Caco-2 (cell line): ENCODE results near the gene UNC79. TPM values are rescaled to one million over a fixed set of nuclear protein-coding genes. Genes with fewer than 3 reads are reported as not detected.

ENCODE experiments used
- BruUV-seq: library from RNA; stranded (reverse); fragments of 400-500 nt; replicated peaks from 2 replicates; lab custom pipeline; 2021; lab: Mats Ljungman, UMichigan
- CTCF ChIA-PET: fragments of 300-600 bp; sonication (Branson Sonifier 250); formaldehyde crosslinking; loops from one replicate; lab custom pipeline; 2022; ENCODE audit warnings: antibody characterized with exemption; lab: Charles Lee
- POLR2A ChIA-PET: fragments of 300-600 bp; sonication (Branson Sonifier 250); formaldehyde crosslinking; loops from one replicate; lab custom pipeline; 2022; ENCODE audit warnings: antibody characterized with exemption; lab: Charles Lee
- DNase-seq, 2 experiments: peaks; one replicate each; pipeline versions ENCODE4 v3.0.0 to v3.0.0-alpha.2; 2020 to 2022
- H3K27me3 ChIP-seq: replicated peaks from 2 replicates; pipeline ENCODE4 v1.6.0; 2011; ENCODE audit warnings: low read length; ENCODE audit not compliant: control insufficient read depth, insufficient read depth
- H3K36me3 ChIP-seq: 2 replicates; pipeline ENCODE4 v1.5.1; 2011; ENCODE audit warnings: low read length; ENCODE audit not compliant: control insufficient read depth, insufficient read depth
- H3K4me1 ChIP-seq: fragments of 250-450 bp; sonication (Bioruptor Pico); 2 replicates; pipeline ENCODE4 v1.5.1; 2020; ENCODE audit warnings: mild to moderate bottlenecking
- H3K4me3 ChIP-seq: 2 replicates; pipeline ENCODE4 v1.5.1; 2011; ENCODE audit warnings: low read depth, mild to moderate bottlenecking, control low read depth, low read length
- H3K9me3 ChIP-seq: fragments of 250-450 bp; sonication (Bioruptor Pico); 2 replicates; pipeline ENCODE4 v1.5.1; 2020; ENCODE audit warnings: mild to moderate bottlenecking, moderate library complexity
- H3K27ac Mint-ChIP-seq: one replicate; pipeline ENCODE4 v1.8.0; 2022; ENCODE audit warnings: mixed read lengths; ENCODE audit not compliant: unreplicated experiment
- H3K27me3 Mint-ChIP-seq: one replicate; pipeline ENCODE4 v1.8.0; 2022; ENCODE audit warnings: mixed read lengths; ENCODE audit not compliant: insufficient read depth, unreplicated experiment
- H3K36me3 Mint-ChIP-seq: one replicate; pipeline ENCODE4 v1.8.0; 2022; ENCODE audit warnings: mild to moderate bottlenecking, mixed read lengths; ENCODE audit not compliant: insufficient read depth, unreplicated experiment
- H3K4me1 Mint-ChIP-seq: one replicate; pipeline ENCODE4 v1.8.0; 2022; ENCODE audit warnings: low read depth, mixed read lengths; ENCODE audit not compliant: unreplicated experiment
- H3K4me3 Mint-ChIP-seq: one replicate; pipeline ENCODE4 v1.8.0; 2022; ENCODE audit warnings: mild to moderate bottlenecking, moderate library complexity, mixed read lengths; ENCODE audit not compliant: unreplicated experiment
- H3K9me3 Mint-ChIP-seq: one replicate; pipeline ENCODE4 v1.8.0; 2022; ENCODE audit warnings: mixed read lengths; ENCODE audit not compliant: unreplicated experiment
- intact Hi-C: fragments of 100-400 bp; cut with micrococcal nuclease; formaldehyde crosslinking; loops from one replicate; pipeline ENCODE4 v1.10.0; 2022; ENCODE audit not compliant: unreplicated experiment
- total RNA-seq: library from RNA; stranded (reverse); gene quantifications from 2 replicates; pipeline ENCODE4 v1.2.3, GENCODE V29; 2022
- TF ChIP-seq, protein P1 (sequence below), 2 experiments: fragments of 200-600 bp in 1 of 2; IDR thresholded peaks; 1 replicate in 1 of 2; 2 replicates in 1 of 2; pipeline versions ENCODE4 v1.5.1 to v1.8.0; 2011 to 2022; ENCODE audit warnings: antibody characterized with exemption in 1 of 2, control low read depth in 1 of 2, inconsistent platforms in 1 of 2, low read depth in 1 of 2, low read length in 1 of 2, mild to moderate bottlenecking in 1 of 2, moderate library complexity in 1 of 2; ENCODE audit not compliant: insufficient read depth in 1 of 2, severe bottlenecking in 1 of 2, unreplicated experiment in 1 of 2

The UNC79 gene
- total RNA-seq, 1 experiment from 2014 or later, result 0.07 TPM

DNA sequence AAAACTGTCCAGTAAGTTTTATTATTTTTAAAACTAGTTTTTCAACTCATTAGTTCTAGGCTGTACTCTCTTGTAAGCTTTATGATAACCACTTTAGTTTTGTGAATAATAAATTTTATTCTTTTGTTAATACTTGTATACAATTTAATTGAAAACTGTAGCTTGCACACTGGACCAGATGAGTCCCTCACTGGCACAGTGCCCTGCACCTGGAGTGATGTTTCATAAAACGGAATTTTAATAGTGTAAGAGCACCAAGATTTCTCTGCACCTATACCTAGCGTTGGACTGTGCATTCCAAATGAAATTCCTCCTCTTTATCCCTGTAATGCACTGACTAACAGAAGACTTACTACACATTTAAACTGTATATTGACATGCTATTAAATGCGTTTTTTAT, 276.7 kb downstream of the UNC79 start:
- CTCF ChIA-PET, result no interaction called here
- H3K4me3 Mint-ChIP-seq, result no peak overlapping the region
- no peak overlapping the region for H3K27ac Mint-ChIP-seq
- H3K4me1 Mint-ChIP-seq, result peaks cover 9% of the 10 kb centered on the region
- H3K9me3 Mint-ChIP-seq, result no peaks in the 10 kb centered on the region
- no peak for DNase-seq
- TF ChIP-seq, protein P1, sequence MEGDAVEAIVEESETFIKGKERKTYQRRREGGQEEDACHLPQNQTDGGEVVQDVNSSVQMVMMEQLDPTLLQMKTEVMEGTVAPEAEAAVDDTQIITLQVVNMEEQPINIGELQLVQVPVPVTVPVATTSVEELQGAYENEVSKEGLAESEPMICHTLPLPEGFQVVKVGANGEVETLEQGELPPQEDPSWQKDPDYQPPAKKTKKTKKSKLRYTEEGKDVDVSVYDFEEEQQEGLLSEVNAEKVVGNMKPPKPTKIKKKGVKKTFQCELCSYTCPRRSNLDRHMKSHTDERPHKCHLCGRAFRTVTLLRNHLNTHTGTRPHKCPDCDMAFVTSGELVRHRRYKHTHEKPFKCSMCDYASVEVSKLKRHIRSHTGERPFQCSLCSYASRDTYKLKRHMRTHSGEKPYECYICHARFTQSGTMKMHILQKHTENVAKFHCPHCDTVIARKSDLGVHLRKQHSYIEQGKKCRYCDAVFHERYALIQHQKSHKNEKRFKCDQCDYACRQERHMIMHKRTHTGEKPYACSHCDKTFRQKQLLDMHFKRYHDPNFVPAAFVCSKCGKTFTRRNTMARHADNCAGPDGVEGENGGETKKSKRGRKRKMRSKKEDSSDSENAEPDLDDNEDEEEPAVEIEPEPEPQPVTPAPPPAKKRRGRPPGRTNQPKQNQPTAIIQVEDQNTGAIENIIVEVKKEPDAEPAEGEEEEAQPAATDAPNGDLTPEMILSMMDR (IDR thresholded peaks at IDR 0.05; ENCODE audit: insufficient read depth in 1 of 2, low read depth in 1 of 2, low read length in 1 of 2, severe bottlenecking in 1 of 2, unreplicated experiment in 1 of 2), result no peak
- no peaks in the 10 kb centered on the region for H3K36me3 ChIP-seq
- no peaks in the 10 kb centered on the region; the same call in 1 of the 2 replicates for H3K27me3 ChIP-seq
- H3K36me3 Mint-ChIP-seq, result no peaks in the 10 kb centered on the region
- POLR2A ChIA-PET, result no interaction called here
- H3K9me3 ChIP-seq, result no peaks in the 10 kb centered on the region
- peaks cover 5% of the 10 kb centered on the region for H3K27me3 Mint-ChIP-seq
- intact Hi-C loops, result no loop called here
- BruUV-seq, result no TSS peak
- no peak overlapping the region for H3K4me3 ChIP-seq
- no peaks in the 10 kb centered on the region for H3K4me1 ChIP-seq

- Mint-ChIP-seq H3K4me1 (peaks cover 9% of the 10 kb centered on the region), H3K4me3 (no peak overlapping the region), H3K27me3 (peaks cover 2% of the 10 kb centered on the region), H3K36me3 (no peaks in the 10 kb centered on the region), H3K9me3 (no peaks in the 10 kb centered on the region), H3K27ac (no peak overlapping the region)
- POLR2A ChIA-PET, result no interaction called here
- TF ChIP-seq, protein P1 (IDR thresholded peaks at IDR 0.05; ENCODE audit: insufficient read depth in 1 of 2, low read depth in 1 of 2, low read length in 1 of 2, severe bottlenecking in 1 of 2, unreplicated experiment in 1 of 2), result no peak
- no peaks in the 10 kb centered on the region; the same call in 1 of the 2 replicates for H3K27me3 ChIP-seq
- no peaks in the 10 kb centered on the region for H3K9me3 ChIP-seq
- CTCF ChIA-PET, result no interaction called here
- no peaks in the 10 kb centered on the region for H3K4me1 ChIP-seq
- H3K36me3 ChIP-seq, result no peaks in the 10 kb centered on the region
- intact Hi-C loops, result no loop called here
- no peak for DNase-seq
- H3K4me3 ChIP-seq, result no peak overlapping the region
- no TSS peak for BruUV-seq
Measured at GRCh38 chr14:93708311-93708734, 277.6 kb downstream of the UNC79 start.

GRCh38 chr14:93708800-93709199, 278.1 kb downstream of the UNC79 start:
- Histone ChIP-seq H3K36me3 (no peaks in the 10 kb centered on the region), H3K4me1 (no peaks in the 10 kb centered on the region), H3K4me3 (no peak overlapping the region), H3K9me3 (no peaks in the 10 kb centered on the region), H3K27me3 (no peaks in the 10 kb centered on the region; the same call in 1 of the 2 replicates)
- ChIA-PET CTCF (no interaction called here), POLR2A (no interaction called here)
- DNase-seq, result no peak
- Mint-ChIP-seq H3K36me3 (no peaks in the 10 kb centered on the region), H3K27ac (no peak overlapping the region), H3K9me3 (no peaks in the 10 kb centered on the region), H3K4me1 (peaks cover 9% of the 10 kb centered on the region), H3K4me3 (no peak overlapping the region), H3K27me3 (peaks cover 2% of the 10 kb centered on the region)
- no TSS peak for BruUV-seq
- TF ChIP-seq, protein P1 (IDR thresholded peaks at IDR 0.05; ENCODE audit: insufficient read depth in 1 of 2, low read depth in 1 of 2, low read length in 1 of 2, severe bottlenecking in 1 of 2, unreplicated experiment in 1 of 2), result no peak
- intact Hi-C loops, result no loop called here
